ENCODE measurements around the gene CHKB. TPM values are rescaled to one million over a fixed set of nuclear protein-coding genes. Genes with fewer than 3 reads are reported as not detected.

CHKB gene
- total and polyA plus RNA-seq, 2 of the 4 experiments (the other 2 are of a cell fraction): 8.1 to 36.9 TPM

DNA sequence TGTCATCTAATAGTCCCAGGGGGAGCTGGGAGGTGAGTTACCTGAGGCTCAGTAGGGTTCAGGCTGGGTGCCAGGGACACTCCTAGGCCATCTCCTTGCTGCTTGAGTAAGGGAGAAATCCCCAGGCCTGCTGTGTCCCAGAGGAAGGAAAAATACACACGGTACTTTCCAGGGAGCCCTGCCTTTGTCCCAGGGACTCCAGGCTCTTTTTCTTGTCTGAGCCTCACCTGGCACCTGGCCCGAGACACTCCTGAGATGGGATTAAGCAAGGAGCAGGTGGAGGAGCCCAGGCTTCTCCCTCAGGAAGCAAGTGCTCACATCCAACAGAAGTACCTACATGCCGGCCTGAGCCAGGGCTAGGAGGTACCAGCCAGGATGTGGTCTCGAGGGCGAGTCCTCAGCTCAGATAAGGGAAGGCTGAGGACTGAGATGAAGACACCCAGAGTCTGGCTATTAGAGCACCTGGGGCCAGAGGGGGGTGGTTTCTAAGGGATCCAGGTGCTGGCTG, 37.8 kb downstream of the CHKB start:
- H3K4me1 ChIP-seq (ENCODE audit: control insufficient read depth, insufficient read depth, low read length): peaks cover 3% of the 10 kb centered on the region

More for the DNA sequence above, 37.8 kb downstream of the CHKB start:
- intact Hi-C loops (cut with micrococcal nuclease): no loop called here
- H3K4ac ChIP-seq (ENCODE audit: low read depth, low read length): 0 out of 2 replicates have a peak overlapping the region, but pooled peaks have one; percentile 6
- in situ Hi-C loops (cut with MboI; ENCODE audit: low sequenced_read_pairs): no loop called here
- no peak overlapping the region for H3K18ac ChIP-seq (ENCODE audit: low read depth, low read length)
- no peak overlapping the region for H3K56ac ChIP-seq (ENCODE audit: extremely low read depth, insufficient read depth, low read length)
- no peak for ATAC-seq (ENCODE audit: low read depth)
- H4K5ac ChIP-seq (ENCODE audit: low read depth, low read length): no peak overlapping the region
- H3K9me3 ChIP-seq (ENCODE audit: control insufficient read depth, insufficient read depth, low read length): no peaks in the 10 kb centered on the region
- peak overlapping the region; percentile 25; the same call in 1 of the 2 replicates for H4K91ac ChIP-seq (ENCODE audit: insufficient read depth, low read depth, low read length)
- no peak overlapping the region for H3K4me2 ChIP-seq (ENCODE audit: low read depth, low read length)
- peak overlapping the region; percentile 58; the same call in 1 of the 2 replicates for H2AK5ac ChIP-seq (ENCODE audit: low read depth, low read length)
- H2BK15ac ChIP-seq (ENCODE audit: low read depth, low read length): peak overlapping the region; percentile 47; the same call in 1 of the 3 replicates
- peaks cover 48% of the 10 kb centered on the region for H3K27me3 ChIP-seq (ENCODE audit: control insufficient read depth, insufficient read depth, low read length)
- dilution Hi-C loops (cut with HindIII; ENCODE audit: low sequenced_read_pairs, unreplicated experiment): no loop called here
- H2BK120ac ChIP-seq (ENCODE audit: low read depth, low read length): peak overlapping the region; percentile 45; the same call in 1 of the 2 replicates
- H3K14ac ChIP-seq (replicated peaks; ENCODE audit: low read depth, low read length): no peak overlapping the region
- H2AK9ac ChIP-seq (replicated peaks; ENCODE audit: low read depth, low read length, poor library complexity): no peak overlapping the region
- H3K36me3 ChIP-seq (ENCODE audit: control insufficient read depth, insufficient read depth, low read length): no peaks in the 10 kb centered on the region
- ChIA-PET POLR2A (ENCODE audit: unreplicated experiment) (no interaction called here), CTCF (no interaction called here)
- H3K79me1 ChIP-seq (ENCODE audit: low read depth in 1 of 2, low read length in 2 of 2): no peaks in the 10 kb centered on the region
- no peak overlapping the region for H2BK5ac ChIP-seq (ENCODE audit: low read depth, low read length, poor library complexity, severe bottlenecking)
- 0 out of 2 replicates have a peak overlapping the region, but pooled peaks have one; percentile 0 for H2BK20ac ChIP-seq (ENCODE audit: low read depth, low read length)
- TF ChIP-seq CTCF (conservative IDR thresholded peaks at IDR 0.05; ENCODE audit: low read depth, low read length): no peak
- TF ChIP-seq NFE2L2 (IDR thresholded peaks at IDR 0.05; ENCODE audit: low read depth, low read length): no peak
- TF ChIP-seq FOS (IDR thresholded peaks at IDR 0.05; ENCODE audit: low read depth, low read length): no peak
- TF ChIP-seq RCOR1 (IDR thresholded peaks at IDR 0.05; ENCODE audit: insufficient replicate concordance, low read length): no peak
- TF ChIP-seq CHD1 (IDR thresholded peaks at IDR 0.05; ENCODE audit: low read depth, low read length): no peak
- TF ChIP-seq CEBPB (IDR thresholded peaks at IDR 0.05; ENCODE audit: low read depth, low read length): no peak
- TF ChIP-seq, protein P1, sequence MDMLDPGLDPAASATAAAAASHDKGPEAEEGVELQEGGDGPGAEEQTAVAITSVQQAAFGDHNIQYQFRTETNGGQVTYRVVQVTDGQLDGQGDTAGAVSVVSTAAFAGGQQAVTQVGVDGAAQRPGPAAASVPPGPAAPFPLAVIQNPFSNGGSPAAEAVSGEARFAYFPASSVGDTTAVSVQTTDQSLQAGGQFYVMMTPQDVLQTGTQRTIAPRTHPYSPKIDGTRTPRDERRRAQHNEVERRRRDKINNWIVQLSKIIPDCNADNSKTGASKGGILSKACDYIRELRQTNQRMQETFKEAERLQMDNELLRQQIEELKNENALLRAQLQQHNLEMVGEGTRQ (IDR thresholded peaks at IDR 0.05; ENCODE audit: low read depth, low read length): no peak
- TF ChIP-seq POLR2A (IDR thresholded peaks at IDR 0.05; ENCODE audit: low read depth, low read length): no peak
- no peak for TF ChIP-seq MAFK (IDR thresholded peaks at IDR 0.05; ENCODE audit: low read depth, low read length)
- no peak for TF ChIP-seq RFX5 (IDR thresholded peaks at IDR 0.05; ENCODE audit: low read depth, low read length)
- no peak for TF ChIP-seq BHLHE40 (IDR thresholded peaks at IDR 0.05; ENCODE audit: low read depth, low read length)
- no peak for TF ChIP-seq MAZ (IDR thresholded peaks at IDR 0.05; ENCODE audit: borderline replicate concordance, low read depth, low read length)
- TF ChIP-seq MXI1 (IDR thresholded peaks at IDR 0.05; ENCODE audit: borderline replicate concordance, low read depth, low read length): no peak
- BruUV-seq (replicated peaks): no TSS peak
- H4K8ac ChIP-seq (ENCODE audit: low read depth in 2 of 2, low read length in 2 of 2): peak overlapping the region in 1 of 2 experiments; percentile 19; a peak in 1 of 4 replicates
- no peak overlapping the region for H3K4me3 ChIP-seq (ENCODE audit: insufficient read depth, low read depth, low read length)
- H3K27ac ChIP-seq (ENCODE audit: insufficient read depth, low read length): no peak overlapping the region
- WGBS, 2 experiments (ENCODE audit: extremely low coverage in 2 of 2, insufficient read length in 1 of 2): 80% methylated on average over 1 of the region's 5 CpGs; no CpG with 5 or more reads in 1 of the 2 experiments
- DNase-seq: no peak
- no peaks in the 10 kb centered on the region for H4K20me1 ChIP-seq (ENCODE audit: insufficient read depth, low read length)
- H3K23ac ChIP-seq (ENCODE audit: low read depth, low read length): peak overlapping the region; percentile 31
- H2AFZ ChIP-seq (replicated peaks; ENCODE audit: low read length, poor library complexity): peak overlapping the region; percentile 74
- H3K9me1 ChIP-seq (ENCODE audit: insufficient read depth, low read length): 0 out of 2 replicates have a peak, but pooled peaks cover 2% of the 10 kb centered on the region
- H3K9ac ChIP-seq (ENCODE audit: low read depth, low read length): no peak overlapping the region
